CD4-positive, CD25-positive, alpha-beta regulatory T cell (primary cell): ENCODE data around the gene EP400. TPM values are rescaled to one million over a fixed set of nuclear protein-coding genes. Genes with fewer than 3 reads are reported as not detected.
A peak's percentile ranks its signal among the peaks of the same experiment; 100 is the strongest.

Experiments
- ATAC-seq, 2 donors: fragments of 150-1000 bp; cut with Tn5 transposase; one replicate each; pipeline ENCODE4 v1.10.0; 2021; ENCODE audit warnings: low read depth in 2 of 2, moderate number of reproducible peaks in 2 of 2, moderate library complexity in 1 of 2
- DNase-seq, 3 donors: peaks; one replicate each; pipeline versions ENCODE4 v3.0.0 to v3.0.0-alpha.2; 2012 to 2022; ENCODE audit warnings: mixed read lengths in 1 of 3
- H3K27ac ChIP-seq: one replicate; pipeline ENCODE4 v1.7.0; 2013; ENCODE audit warnings: mild to moderate bottlenecking, low read length; ENCODE audit not compliant: insufficient read depth, poor library complexity, severe bottlenecking
- H3K27me3 ChIP-seq: one replicate; pipeline ENCODE4 v1.7.0; 2013; ENCODE audit warnings: low read length; ENCODE audit not compliant: control insufficient read depth, insufficient read depth
- H3K36me3 ChIP-seq: one replicate; pipeline ENCODE4 v1.7.0; 2013; ENCODE audit warnings: mild to moderate bottlenecking, low read length, moderate library complexity; ENCODE audit not compliant: control insufficient read depth, insufficient read depth
- H3K4me1 ChIP-seq: 2 replicates; pipeline ENCODE4 v1.7.0; 2013; ENCODE audit warnings: mild to moderate bottlenecking, low read length; ENCODE audit not compliant: insufficient read depth, control insufficient read depth, poor library complexity, severe bottlenecking
- H3K4me3 ChIP-seq: one replicate; pipeline ENCODE4 v1.7.0; 2013; ENCODE audit warnings: low read depth, mild to moderate bottlenecking, low read length, moderate library complexity
- H3K9me3 ChIP-seq, 2 experiments: 1 replicate in 1 of 2; 2 replicates in 1 of 2; pipeline ENCODE4 v1.7.0; 2013; ENCODE audit warnings: low read length in 2 of 2, mild to moderate bottlenecking in 1 of 2, moderate library complexity in 1 of 2; ENCODE audit not compliant: control insufficient read depth in 2 of 2
- H3K27ac Mint-ChIP-seq, 3 donors: one replicate each; pipeline ENCODE4 v1.8.0; 2020 to 2022; ENCODE audit warnings: mild to moderate bottlenecking in 3 of 3, mixed read lengths in 3 of 3, moderate library complexity in 2 of 3
- H3K27me3 Mint-ChIP-seq: one replicate; pipeline ENCODE4 v1.8.0; 2022; ENCODE audit warnings: mild to moderate bottlenecking, mixed read lengths
- H3K36me3 Mint-ChIP-seq: one replicate; pipeline ENCODE4 v1.8.0; 2020; ENCODE audit warnings: mixed read lengths
- H3K4me1 Mint-ChIP-seq, 4 donors: one replicate each; pipeline ENCODE4 v1.8.0; 2020 to 2022; ENCODE audit warnings: mixed read lengths in 4 of 4, mild to moderate bottlenecking in 1 of 4
- H3K4me3 Mint-ChIP-seq, 4 donors: one replicate each; pipeline ENCODE4 v1.8.0; 2020 to 2022; ENCODE audit warnings: mild to moderate bottlenecking in 4 of 4, mixed read lengths in 4 of 4, moderate library complexity in 3 of 4
- H3K9me3 Mint-ChIP-seq, 7 donors: one replicate each; pipeline ENCODE4 v1.8.0; 2020 to 2022; ENCODE audit warnings: mixed read lengths in 7 of 7, mild to moderate bottlenecking in 3 of 7, moderate library complexity in 2 of 7
- polyA plus RNA-seq, 4 donors: library from polyadenylated mRNA; unstranded; fragments of 300-500 nt; fragmentation: Illumina TruSeq; gene quantifications; one replicate each; pipeline ENCODE4 v1.2.3, GENCODE V29; 2021
- total RNA-seq: library from RNA; stranded (reverse); gene quantifications from one replicate; pipeline ENCODE4 v1.2.3, GENCODE V29; 2022

The EP400 gene
- 77.9 TPM for total RNA-seq
- 1 to 10 TPM; 1.2 to 2.1 (median 1.6) TPM for polyA plus RNA-seq

GRCh38 chr12:131949431-131950181 lies at the start of gene EP400:
Gene EP400 (plus strand): TSS chr12:131949942. CDS start chr12:131960620, 10,678 bp downstream.
- ATAC-seq (peak; percentile 94 to 96), DNase-seq (peak; percentile 87 to 96 (median 91))
- Mint-ChIP-seq H3K4me1 (peaks cover 0 to 50% (median 27%) of the 10 kb centered on the region in 4 donors), H3K27ac (peak within 1 kb of the TSS; percentile 85 to 96 (median 94)), H3K4me3 (peak within 1 kb of the TSS; percentile 91 to 97 (median 94)), H3K9me3 (no peaks in the 10 kb centered on the region), H3K36me3 (peaks cover 4% of the 10 kb centered on the region), H3K27me3 (no peaks in the 10 kb centered on the region)
- Histone ChIP-seq H3K27ac (peak within 1 kb of the TSS; percentile 65), H3K36me3 (peaks cover 2% of the 10 kb centered on the region), H3K4me1 (peaks cover 37% of the 10 kb centered on the region), H3K9me3 (no peaks in the 10 kb centered on the region), H3K27me3 (no peaks in the 10 kb centered on the region), H3K4me3 (peak within 1 kb of the TSS; percentile 67)

GRCh38 chr12:131900397-131900796 lies 49.3 kb upstream of the EP400 start:
- Mint-ChIP-seq H3K27ac (no peak overlapping the region), H3K36me3 (peaks cover 3% of the 10 kb centered on the region), H3K4me3 (peak overlapping the region in 1 of 4 donors; percentile 33), H3K27me3 (no peaks in the 10 kb centered on the region), H3K9me3 (no peaks in the 10 kb centered on the region), H3K4me1 (peaks cover 0 to 47% (median 7%) of the 10 kb centered on the region in 4 donors)
- H3K36me3 ChIP-seq = no peaks in the 10 kb centered on the region
- H3K4me3 ChIP-seq = no peak overlapping the region
- H3K27ac ChIP-seq = no peak overlapping the region
- ATAC-seq = no peak
- H3K27me3 ChIP-seq = no peaks in the 10 kb centered on the region
- H3K9me3 ChIP-seq = no peaks in the 10 kb centered on the region
- peaks cover 20% of the 10 kb centered on the region for H3K4me1 ChIP-seq
- DNase-seq = no peak

- H3K27ac Mint-ChIP-seq = no peak overlapping the region
- Histone ChIP-seq H3K9me3 (no peaks in the 10 kb centered on the region), H3K4me3 (no peak overlapping the region), H3K27me3 (no peaks in the 10 kb centered on the region), H3K36me3 (no peaks in the 10 kb centered on the region), H3K4me1 (peaks cover 11% of the 10 kb centered on the region), H3K27ac (no peak overlapping the region)
- H3K36me3 Mint-ChIP-seq = peaks cover 3% of the 10 kb centered on the region
- H3K27me3 Mint-ChIP-seq = no peaks in the 10 kb centered on the region
- H3K9me3 Mint-ChIP-seq = no peaks in the 10 kb centered on the region
- H3K4me3 Mint-ChIP-seq = no peak overlapping the region
- ATAC-seq = no peak
- peaks cover 0 to 43% (median 9%) of the 10 kb centered on the region in 4 donors for H3K4me1 Mint-ChIP-seq
- DNase-seq = no peak
These were observed 48.1 kb upstream of the EP400 start for GRCh38 chr12:131901431-131902331.

GRCh38 chr12:131902332-131903241 lies 47.2 kb upstream of the EP400 start:
- H3K27me3 ChIP-seq = no peaks in the 10 kb centered on the region
- peaks cover 3% of the 10 kb centered on the region for H3K36me3 Mint-ChIP-seq
- H3K4me1 Mint-ChIP-seq = peaks cover 0 to 35% (median 9%) of the 10 kb centered on the region in 4 donors
- no peaks in the 10 kb centered on the region for H3K9me3 ChIP-seq
- H3K9me3 Mint-ChIP-seq = no peaks in the 10 kb centered on the region
- peaks cover 9% of the 10 kb centered on the region for H3K4me1 ChIP-seq
- H3K36me3 ChIP-seq = no peaks in the 10 kb centered on the region
- no peak overlapping the region for H3K4me3 Mint-ChIP-seq
- no peak overlapping the region for H3K4me3 ChIP-seq
- H3K27ac Mint-ChIP-seq = no peak overlapping the region
- no peaks in the 10 kb centered on the region for H3K27me3 Mint-ChIP-seq
- no peak overlapping the region for H3K27ac ChIP-seq
- ATAC-seq = no peak
- DNase-seq = no peak

GRCh38 chr12:131903270-131904255 lies 46.2 kb upstream of the EP400 start:
- Mint-ChIP-seq H3K36me3 (peaks cover 3% of the 10 kb centered on the region), H3K4me1 (peaks cover 0 to 26% (median 7%) of the 10 kb centered on the region in 4 donors), H3K9me3 (no peaks in the 10 kb centered on the region), H3K4me3 (no peak overlapping the region), H3K27ac (peak overlapping the region in 2 of 3 donors; percentile 25 to 63), H3K27me3 (no peaks in the 10 kb centered on the region)
- H3K4me1 ChIP-seq = peaks cover 9% of the 10 kb centered on the region
- H3K27ac ChIP-seq = no peak overlapping the region
- H3K4me3 ChIP-seq = no peak overlapping the region
- ATAC-seq = no peak
- DNase-seq = no peak
- H3K27me3 ChIP-seq = no peaks in the 10 kb centered on the region
- H3K36me3 ChIP-seq = no peaks in the 10 kb centered on the region
- H3K9me3 ChIP-seq = no peaks in the 10 kb centered on the region

GRCh38 chr12:131904346-131904745 lies 45.4 kb upstream of the EP400 start:
- peaks cover 3% of the 10 kb centered on the region for H3K36me3 Mint-ChIP-seq
- Histone ChIP-seq H3K27me3 (no peaks in the 10 kb centered on the region), H3K4me1 (peaks cover 9% of the 10 kb centered on the region), H3K27ac (no peak overlapping the region), H3K4me3 (no peak overlapping the region), H3K36me3 (no peaks in the 10 kb centered on the region), H3K9me3 (no peaks in the 10 kb centered on the region)
- no peaks in the 10 kb centered on the region for H3K9me3 Mint-ChIP-seq
- H3K4me1 Mint-ChIP-seq = peaks cover 0 to 26% (median 7%) of the 10 kb centered on the region in 4 donors
- H3K27ac Mint-ChIP-seq = peak overlapping the region in 1 of 3 donors; percentile 25
- no peak for DNase-seq
- H3K4me3 Mint-ChIP-seq = no peak overlapping the region
- no peaks in the 10 kb centered on the region for H3K27me3 Mint-ChIP-seq
- ATAC-seq = no peak
